PC-3 (cell line): ENCODE data around the gene CPT1C.

Source experiments
- CTCF ChIP-seq: fragments of 300-600 bp; sonication (generic); conservative IDR thresholded peaks from 2 replicates; pipeline ENCODE4 v1.5.1; 2017; ENCODE audit warnings: antibody characterized with exemption, low read depth, mild to moderate bottlenecking, low read length
- EZH2 ChIP-seq: fragments of 300-600 bp; sonication (generic); IDR thresholded peaks from one replicate; pipeline ENCODE4 v1.6.1; 2017; ENCODE audit warnings: antibody characterized with exemption, mild to moderate bottlenecking, low read length; ENCODE audit not compliant: unreplicated experiment
- EZH2phosphoT487 ChIP-seq: fragments of 300-600 bp; sonication (generic); IDR thresholded peaks from 2 replicates; pipeline ENCODE4 v1.6.1; 2018; ENCODE audit warnings: mild to moderate bottlenecking, antibody characterized with exemption, low read length, borderline replicate concordance

GRCh38 chr19:49713236-49713845, 22.4 kb downstream of the CPT1C start:
- TF ChIP-seq CTCF (no peak), EZH2phosphoT487 (no peak), EZH2 (no peak)
